Smooth muscle cell of the coronary artery (primary cell): ENCODE measurements around the gene FTMT. TPM values are rescaled to one million over a fixed set of nuclear protein-coding genes. Genes with fewer than 3 reads are reported as not detected.

Experiments used
- total RNA-seq: library from RNA; depleted of rRNA; stranded (reverse); fragments of >200 nt; gene quantifications from 2 replicates; pipeline ENCODE4 v1.2.3, GENCODE V29; 2014; ENCODE audit warnings: low replicate concordance

The FTMT gene
- not detected in 2 replicates for total RNA-seq

DNA sequence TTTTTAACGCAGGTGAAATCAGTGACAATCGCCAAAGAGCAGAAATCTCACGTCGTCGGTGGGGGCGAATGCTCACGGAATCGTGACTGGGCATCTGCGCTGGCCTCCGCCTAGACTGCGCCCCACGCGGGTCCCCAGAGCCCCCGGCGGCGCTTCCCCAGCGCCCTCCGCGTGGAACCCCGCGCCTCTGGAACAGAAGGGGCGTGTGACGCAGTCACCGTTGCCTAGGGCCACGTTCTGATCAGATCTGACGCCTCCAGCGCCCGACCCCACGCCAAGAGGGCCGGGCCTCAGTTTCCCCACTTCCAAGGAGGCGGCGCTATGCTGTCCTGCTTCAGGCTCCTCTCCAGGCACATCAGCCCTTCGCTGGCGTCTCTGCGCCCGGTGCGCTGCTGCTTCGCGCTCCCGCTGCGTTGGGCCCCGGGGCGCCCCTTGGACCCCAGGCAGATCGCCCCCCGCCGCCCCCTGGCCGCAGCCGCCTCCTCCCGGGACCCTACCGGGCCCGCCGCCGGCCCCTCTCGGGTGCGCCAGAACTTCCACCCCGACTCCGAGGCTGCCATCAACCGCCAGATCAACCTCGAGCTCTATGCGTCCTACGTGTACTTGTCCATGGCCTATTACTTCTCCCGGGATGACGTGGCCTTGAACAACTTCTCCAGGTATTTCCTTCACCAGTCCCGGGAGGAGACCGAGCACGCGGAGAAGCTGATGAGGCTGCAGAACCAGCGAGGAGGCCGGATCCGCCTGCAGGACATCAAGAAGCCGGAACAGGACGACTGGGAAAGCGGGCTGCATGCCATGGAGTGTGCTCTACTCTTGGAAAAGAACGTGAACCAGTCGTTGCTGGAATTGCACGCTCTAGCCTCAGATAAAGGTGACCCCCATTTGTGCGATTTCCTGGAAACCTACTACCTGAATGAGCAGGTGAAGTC is at the start of gene FTMT:
Gene FTMT (plus strand): TSS at position 240 of the 932 bp plus-strand sequence. CDS start 82 bp downstream, at position 322.

Other genes with a start within 250 kb of the FTMT start
- gene SRFBP1, start 110.1 kb downstream of the FTMT start, total RNA-seq: 4.1 and 10.4 TPM in 2 replicates
- gene LOX, start 226.4 kb downstream of the FTMT start, total RNA-seq: 77.0 and 89.1 TPM in 2 replicates